Transverse colon (tissue), 4 donors: ENCODE data around the gene SERINC1.

ENCODE experiments used
- CTCF ChIP-seq, 5 experiments: fragments of 200-600 bp in 3 of 5; fragments of 450-650 bp in 2 of 5; sonication (generic) in 3 of 5; IDR thresholded peaks; 1 replicate in 2 of 5; 2 replicates in 3 of 5; pipeline ENCODE4 v1.5.1; 2016 to 2017; ENCODE audit warnings: antibody characterized with exemption in 5 of 5, inconsistent platforms in 3 of 5, mild to moderate bottlenecking in 2 of 5, moderate library complexity in 1 of 5
- POLR2A ChIP-seq: fragments of 450-650 bp; IDR thresholded peaks from one replicate; pipeline ENCODE4 v1.6.1; 2016; ENCODE audit warnings: antibody characterized with exemption, mild to moderate bottlenecking, moderate library complexity
- POLR2AphosphoS5 ChIP-seq, 3 donors: sonication (generic); formaldehyde crosslinking; IDR thresholded peaks; one replicate each; pipeline ENCODE4 v1.6.1; 2016; ENCODE audit warnings: antibody characterized with exemption in 3 of 3

- TF ChIP-seq CTCF (IDR thresholded peaks at IDR 0.05) (no peak), POLR2AphosphoS5 (IDR thresholded peaks at IDR 0.05) (no peak), POLR2A (no peak)
These were observed 48.9 kb downstream of the SERINC1 start for GRCh38 chr6:122422614-122423267.
